Smooth muscle cell (in vitro differentiated cells): ENCODE results near the gene BUB1. TPM values are rescaled to one million over a fixed set of nuclear protein-coding genes. Genes with fewer than 3 reads are reported as not detected.

Experiments used
- DNase-seq: peaks from one replicate; lab custom pipeline; 2025; ENCODE audit not compliant: unreplicated experiment; lab: John Stamatoyannopoulos, UW
- H2AFZ ChIP-seq: fragments of 200-600 bp; sonication (generic); 2 replicates; pipeline ENCODE4 v1.6.0; 2016; ENCODE audit warnings: antibody characterized with exemption, low read depth, mild to moderate bottlenecking
- H3F3A ChIP-seq: fragments of 200-600 bp; sonication (generic); 2 replicates; pipeline ENCODE4 v1.6.0; 2017; ENCODE audit warnings: antibody characterized with exemption, low read depth
- H3K27ac ChIP-seq: fragments of 200-600 bp; sonication (generic); 2 replicates; pipeline ENCODE4 v1.5.1; 2016; ENCODE audit warnings: low read depth, mild to moderate bottlenecking
- H3K27me3 ChIP-seq: fragments of 200-600 bp; sonication (generic); 2 replicates; pipeline ENCODE4 v1.6.1; 2016; ENCODE audit warnings: low read depth, mild to moderate bottlenecking
- H3K36me3 ChIP-seq: fragments of 200-600 bp; sonication (generic); 2 replicates; pipeline ENCODE4 v1.5.1; 2016; ENCODE audit warnings: low read depth
- H3K4me1 ChIP-seq: fragments of 200-600 bp; sonication (generic); 2 replicates; pipeline ENCODE4 v1.5.1; 2016; ENCODE audit warnings: low read depth
- H3K4me2 ChIP-seq: fragments of 200-600 bp; sonication (generic); 2 replicates; pipeline ENCODE4 v1.6.0; 2016; ENCODE audit warnings: mild to moderate bottlenecking
- H3K4me3 ChIP-seq: fragments of 200-600 bp; sonication (generic); 2 replicates; pipeline ENCODE4 v1.5.1; 2016; ENCODE audit warnings: mild to moderate bottlenecking
- H3K79me2 ChIP-seq: fragments of 200-600 bp; sonication (generic); 2 replicates; pipeline ENCODE4 v1.6.0; 2016; ENCODE audit warnings: low read depth, mild to moderate bottlenecking
- H3K9ac ChIP-seq: fragments of 200-600 bp; sonication (generic); 2 replicates; pipeline ENCODE4 v1.6.0; 2016; ENCODE audit warnings: low read depth
- H3K9me3 ChIP-seq: fragments of 200-600 bp; sonication (generic); replicated peaks from 2 replicates; pipeline ENCODE4 v1.5.1; 2016; ENCODE audit warnings: low read depth
- H4K20me1 ChIP-seq: fragments of 200-600 bp; sonication (generic); 2 replicates; pipeline ENCODE4 v1.6.0; 2016; ENCODE audit warnings: low read depth
- CTCF ChIP-seq: fragments of 200-600 bp; sonication (generic); IDR thresholded peaks from 2 replicates; pipeline ENCODE4 v1.5.1; 2017; ENCODE audit warnings: borderline replicate concordance, mild to moderate bottlenecking, antibody characterized with exemption; ENCODE audit not compliant: insufficient read depth, poor library complexity, severe bottlenecking
- WGBS: methylation state at CpG from one replicate; pipeline ENCODE4 v1.1.7; 2016; ENCODE audit warnings: low lambda C conversion rate; 5-methylcytosine and 5-hydroxymethylcytosine counted together
- polyA plus RNA-seq: library from polyadenylated mRNA; unstranded; fragments of >200 nt; fragmentation: Nextera tagmentation; extraction: Ambion mirVana; gene quantifications from 2 replicates; pipeline ENCODE4 v1.2.1, GENCODE V29; 2016
- total RNA-seq: library from RNA; depleted of rRNA; stranded (reverse); fragments of >200 nt; gene quantifications from 2 replicates; pipeline ENCODE4 v1.2.3, GENCODE V29; 2014

The BUB1 gene
- total and polyA plus RNA-seq, 2 experiments from 2014 or later, result 8.6 to 18.6 TPM

GRCh38 chr2:110713513-110714362, 35.9 kb upstream of the BUB1 start:
- DNase-seq, result no peak
- WGBS, result 68% methylated on average over 6 of the region's 6 CpGs
- H3K79me2 ChIP-seq, result no peaks in the 10 kb centered on the region
- H3K4me2 ChIP-seq, result peak overlapping the region; percentile 38
- no peak overlapping the region for H3K4me3 ChIP-seq
- no peak for TF ChIP-seq CTCF
- no peak overlapping the region for H2AFZ ChIP-seq
- peak overlapping the region; percentile 72 for H3K27ac ChIP-seq
- no peaks in the 10 kb centered on the region for H4K20me1 ChIP-seq
- H3K4me1 ChIP-seq, result no peaks in the 10 kb centered on the region
- H3F3A ChIP-seq, result no peaks in the 10 kb centered on the region
- H3K36me3 ChIP-seq, result no peaks in the 10 kb centered on the region
- no peaks in the 10 kb centered on the region for H3K27me3 ChIP-seq
- H3K9me3 ChIP-seq, result no peaks in the 10 kb centered on the region
- H3K9ac ChIP-seq, result peak overlapping the region; percentile 59

- 96% methylated on average over 1 of the region's 1 CpG for WGBS
- Histone ChIP-seq H3K36me3 (no peaks in the 10 kb centered on the region), H3K4me1 (no peaks in the 10 kb centered on the region), H4K20me1 (no peaks in the 10 kb centered on the region), H3K79me2 (no peaks in the 10 kb centered on the region), H3K27ac (no peak overlapping the region), H3K4me3 (no peak overlapping the region), H3K9me3 (no peaks in the 10 kb centered on the region), H3F3A (no peaks in the 10 kb centered on the region), H3K27me3 (no peaks in the 10 kb centered on the region), H3K4me2 (no peak overlapping the region), H2AFZ (no peak overlapping the region), H3K9ac (no peak overlapping the region)
- TF ChIP-seq CTCF, result no peak
- no peak for DNase-seq
Observed at GRCh38 chr2:110712737-110713136, 34.9 kb upstream of the BUB1 start.

GRCh38 chr2:110708455-110708854, 30.6 kb upstream of the BUB1 start:
- Histone ChIP-seq H3K9ac (no peak overlapping the region), H3F3A (no peaks in the 10 kb centered on the region), H4K20me1 (no peaks in the 10 kb centered on the region), H3K27ac (no peak overlapping the region), H3K4me3 (no peak overlapping the region), H3K4me1 (no peaks in the 10 kb centered on the region), H3K36me3 (no peaks in the 10 kb centered on the region), H2AFZ (no peak overlapping the region), H3K4me2 (no peak overlapping the region), H3K9me3 (no peaks in the 10 kb centered on the region), H3K79me2 (no peaks in the 10 kb centered on the region), H3K27me3 (peaks cover 5% of the 10 kb centered on the region)
- no peak for TF ChIP-seq CTCF
- no peak for DNase-seq
- WGBS, result 45% methylated on average over 1 of the region's 1 CpG
